ENCODE measurements around the gene KIFC1. TPM values are rescaled to one million over a fixed set of nuclear protein-coding genes. Genes with fewer than 3 reads are reported as not detected.
A peak's percentile ranks its signal among the peaks of the same experiment; 100 is the strongest.
"Not testable (repeated sequence)": the region's sequence is repeated elsewhere in the genome, so short reads cannot be mapped to it uniquely, and the experiment has no call there.

KIFC1 gene, protein sequence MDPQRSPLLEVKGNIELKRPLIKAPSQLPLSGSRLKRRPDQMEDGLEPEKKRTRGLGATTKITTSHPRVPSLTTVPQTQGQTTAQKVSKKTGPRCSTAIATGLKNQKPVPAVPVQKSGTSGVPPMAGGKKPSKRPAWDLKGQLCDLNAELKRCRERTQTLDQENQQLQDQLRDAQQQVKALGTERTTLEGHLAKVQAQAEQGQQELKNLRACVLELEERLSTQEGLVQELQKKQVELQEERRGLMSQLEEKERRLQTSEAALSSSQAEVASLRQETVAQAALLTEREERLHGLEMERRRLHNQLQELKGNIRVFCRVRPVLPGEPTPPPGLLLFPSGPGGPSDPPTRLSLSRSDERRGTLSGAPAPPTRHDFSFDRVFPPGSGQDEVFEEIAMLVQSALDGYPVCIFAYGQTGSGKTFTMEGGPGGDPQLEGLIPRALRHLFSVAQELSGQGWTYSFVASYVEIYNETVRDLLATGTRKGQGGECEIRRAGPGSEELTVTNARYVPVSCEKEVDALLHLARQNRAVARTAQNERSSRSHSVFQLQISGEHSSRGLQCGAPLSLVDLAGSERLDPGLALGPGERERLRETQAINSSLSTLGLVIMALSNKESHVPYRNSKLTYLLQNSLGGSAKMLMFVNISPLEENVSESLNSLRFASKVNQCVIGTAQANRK
- polyA plus RNA-seq (2012; ENCODE audit: low read depth, missing spikeins): 29.0 TPM

DNA sequence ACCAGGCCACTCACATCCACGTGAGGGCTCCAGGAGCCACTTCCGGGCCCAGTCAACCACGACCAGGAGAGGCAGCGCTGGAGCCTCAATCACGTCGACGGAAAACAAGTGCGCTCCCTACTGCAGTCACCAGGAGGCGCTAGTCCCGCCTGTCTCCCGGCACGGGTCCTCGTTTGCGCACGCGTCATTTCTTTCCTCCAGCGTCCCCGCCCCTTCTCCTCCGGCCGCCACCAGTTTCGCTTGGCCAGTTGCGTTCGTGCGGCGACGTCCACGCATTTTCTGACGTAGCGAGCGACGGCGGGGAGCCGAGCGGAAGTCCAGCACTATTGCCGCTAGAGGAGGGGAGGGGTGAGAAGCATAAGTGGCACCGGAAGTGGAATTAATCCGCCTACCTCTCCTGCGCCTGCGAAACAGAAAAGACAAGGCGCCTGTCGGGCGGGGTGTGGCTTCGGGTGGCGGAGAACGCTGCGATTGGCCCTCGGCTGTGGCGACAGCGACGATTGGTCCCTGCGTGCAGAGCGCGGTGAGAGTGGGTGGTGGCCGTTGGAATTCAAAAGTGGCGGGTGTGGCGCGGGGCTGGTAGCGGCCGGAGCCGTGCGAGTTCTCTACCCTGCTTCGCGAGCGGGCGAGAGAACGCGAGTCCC, at the start of gene KIFC1:
KIFC1 (plus strand) TSS at position 546 of the 644 bp plus-strand sequence. CDS start 163 bp downstream, outside the sequence.
- FAIRE-seq (peak; percentile 99), DNase-seq (ENCODE audit: insufficient read length, low spot score) (peak; percentile 95)
- TF ChIP-seq POLR2A (IDR thresholded peaks at IDR 0.05; ENCODE audit: low read depth, low read length): no peak
- peak; percentile 67 for TF ChIP-seq POU2F2 (IDR thresholded peaks at IDR 0.05; ENCODE audit: low read depth, low read length)
- no peak; the same call in 1 of the 2 replicates for TF ChIP-seq POLR2AphosphoS5 (IDR thresholded peaks at IDR 0.05; ENCODE audit: low read depth, low read length)
- peak; percentile 71 for TF ChIP-seq SPI1 (IDR thresholded peaks at IDR 0.05; ENCODE audit: low read depth, low read length)
- 0 out of 2 replicates have a peak, but pooled peaks have one; percentile 19 for TF ChIP-seq TAF1 (IDR thresholded peaks at IDR 0.05; ENCODE audit: low read depth, low read length)
- TF ChIP-seq PAX5 (IDR thresholded peaks at IDR 0.05; ENCODE audit: insufficient read depth, low read length, severe bottlenecking): peak; percentile 86

DNA sequence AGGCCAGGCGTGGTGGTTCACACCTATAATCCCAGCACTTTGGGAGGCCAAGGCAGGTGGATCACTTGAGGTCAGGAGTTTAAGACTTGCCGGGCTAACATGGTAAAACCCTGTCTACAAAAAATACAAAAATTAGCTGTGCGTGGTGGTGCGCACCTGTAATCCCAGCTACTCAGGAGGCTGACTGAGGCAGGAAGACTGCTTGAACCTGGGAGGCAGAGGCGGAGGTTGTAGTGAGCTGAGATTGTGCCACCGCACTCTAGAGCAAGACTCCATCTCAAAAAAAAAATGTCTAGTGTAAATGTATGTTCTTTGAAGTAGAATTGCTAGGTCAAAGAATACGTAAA, 48.0 kb upstream of the KIFC1 start:
- not testable (repeated sequence) for FAIRE-seq; DNase-seq (ENCODE audit: insufficient read length, low spot score)

DNA sequence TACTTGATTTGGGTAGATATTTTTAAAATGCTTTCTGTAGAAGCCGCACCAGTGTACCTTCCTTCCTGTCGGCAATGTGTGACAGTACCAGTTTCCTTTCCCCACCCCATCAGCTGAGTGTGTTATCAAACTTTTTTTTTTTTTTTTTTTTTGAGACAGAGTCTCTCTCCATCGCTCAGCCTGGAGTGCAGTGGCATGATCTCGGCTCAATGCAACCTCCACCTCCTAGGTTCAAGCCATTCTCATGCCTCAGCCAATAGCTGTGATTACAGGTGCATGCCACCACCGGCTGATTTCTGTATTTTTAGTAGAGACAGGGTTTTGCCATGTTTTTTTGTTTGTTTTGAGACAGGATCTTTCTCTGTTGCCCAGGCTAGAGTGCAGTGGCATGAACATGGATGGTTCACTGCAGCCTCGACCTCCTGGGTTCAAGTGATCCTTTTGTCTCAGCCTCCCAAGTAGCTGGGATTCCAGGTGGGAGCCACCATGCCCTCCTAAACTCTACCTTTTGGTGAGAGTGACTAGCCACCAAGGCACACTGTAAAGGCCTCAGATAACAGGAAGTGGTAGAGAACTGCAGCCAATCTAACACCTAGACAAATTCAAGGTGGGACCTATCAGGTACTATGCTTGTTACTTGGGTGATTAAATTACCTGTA, 47.5 kb upstream of the KIFC1 start:
- TF ChIP-seq SPI1 (IDR thresholded peaks at IDR 0.05; ENCODE audit: low read depth, low read length) (peak; percentile 62), POLR2AphosphoS5 (IDR thresholded peaks at IDR 0.05; ENCODE audit: low read depth, low read length) (no peak)
- no peak for DNase-seq (ENCODE audit: insufficient read length, low spot score)
- FAIRE-seq: no peak

DNA sequence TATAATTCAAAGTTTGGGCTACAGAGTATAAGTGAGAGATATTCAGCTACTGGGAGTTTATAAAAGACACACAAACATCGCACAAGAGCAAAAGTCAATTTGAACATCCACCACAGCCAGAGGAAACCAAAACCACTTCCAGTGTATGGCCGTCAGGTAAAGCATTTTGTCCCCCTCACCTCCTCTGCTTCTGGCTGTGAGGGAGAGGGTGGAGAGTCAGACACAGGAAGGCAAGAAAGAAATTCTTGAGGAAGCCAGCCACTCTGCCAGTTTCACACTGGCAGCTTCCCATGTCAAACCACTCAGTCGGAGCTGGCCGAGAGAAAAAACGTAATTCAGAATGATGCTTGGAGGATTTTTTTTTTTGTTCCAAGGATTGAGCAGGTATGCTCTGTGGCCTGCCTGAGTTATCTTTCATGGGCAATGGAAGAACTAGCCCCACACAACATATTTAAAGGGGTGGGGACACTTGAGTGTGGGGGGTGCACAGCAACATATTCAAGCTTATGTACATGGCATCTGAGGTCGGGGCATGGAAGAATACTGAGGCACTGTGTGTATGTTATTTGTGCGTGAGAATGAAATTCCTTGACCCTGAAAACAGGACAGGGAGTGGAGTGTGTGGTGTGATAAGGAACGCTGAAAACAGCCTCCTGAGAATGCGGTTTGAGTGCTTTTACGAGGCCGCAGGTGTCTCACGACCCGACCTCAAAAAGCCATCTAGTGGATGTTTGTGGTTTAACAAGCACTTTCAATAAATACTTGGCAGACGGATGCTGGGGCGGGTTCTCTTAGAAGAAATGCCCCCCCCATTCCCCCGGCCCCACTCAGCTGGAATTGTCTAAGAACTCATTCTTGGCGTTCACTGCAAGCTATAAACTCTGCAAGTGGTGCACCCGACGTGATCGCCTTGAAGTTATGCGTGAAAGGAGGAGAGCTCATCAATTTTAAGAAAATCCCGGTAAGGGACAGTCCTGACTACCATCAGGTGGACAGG, 46.6 kb upstream of the KIFC1 start:
- peak; percentile 23 for FAIRE-seq

DNA sequence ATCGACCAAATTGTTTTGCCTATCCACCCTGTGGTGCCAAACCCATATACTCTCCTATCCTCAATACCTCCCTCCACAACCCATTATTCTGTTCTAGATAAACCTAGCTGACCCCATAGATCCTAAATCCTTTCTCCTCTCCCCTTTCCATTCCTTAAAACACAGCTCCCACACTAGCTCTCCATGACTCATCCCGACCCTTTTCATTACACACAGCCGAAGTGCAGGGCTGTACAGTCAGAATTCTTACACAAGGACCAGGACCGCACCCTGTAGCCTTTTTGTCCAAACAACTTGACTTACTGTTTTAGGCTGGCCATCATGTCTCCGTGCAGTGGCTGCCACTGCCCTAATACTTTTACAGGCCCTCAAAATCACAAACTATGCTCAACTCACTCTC, 44.7 kb upstream of the KIFC1 start:
- not testable (repeated sequence) for DNase-seq (ENCODE audit: insufficient read length, low spot score); FAIRE-seq

More for the DNA sequence above, 46.6 kb upstream of the KIFC1 start:
- peak; percentile 35 for DNase-seq (ENCODE audit: insufficient read length, low spot score)
- TF ChIP-seq TAF1 (IDR thresholded peaks at IDR 0.05; ENCODE audit: low read depth, low read length) (no peak), POU2F2 (IDR thresholded peaks at IDR 0.05; ENCODE audit: low read depth, low read length) (no peak), PAX5 (IDR thresholded peaks at IDR 0.05; ENCODE audit: insufficient read depth, low read length, severe bottlenecking) (no peak), SPI1 (IDR thresholded peaks at IDR 0.05; ENCODE audit: low read depth, low read length) (no peak), POLR2A (IDR thresholded peaks at IDR 0.05; ENCODE audit: low read depth, low read length) (no peak), POLR2AphosphoS5 (IDR thresholded peaks at IDR 0.05; ENCODE audit: low read depth, low read length) (no peak)

DNA sequence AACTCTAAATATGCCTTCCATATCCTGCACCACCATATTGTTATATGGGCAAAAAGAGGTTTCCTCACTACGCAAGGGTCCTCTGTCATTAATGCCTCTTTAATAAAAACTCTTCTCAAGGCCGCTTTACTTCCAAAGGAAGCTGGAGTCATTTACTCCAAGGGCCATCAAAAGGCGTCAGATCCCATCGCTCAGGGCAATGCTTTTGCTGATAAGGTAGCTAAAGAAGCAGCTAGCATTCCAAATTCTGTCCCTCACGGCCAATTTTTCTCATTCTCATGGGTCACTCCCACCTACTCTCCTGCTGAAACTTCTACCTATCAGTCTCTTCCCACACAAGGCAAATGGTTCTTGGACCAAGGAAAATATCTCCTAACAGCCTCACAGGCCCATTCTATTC, 43.8 kb upstream of the KIFC1 start:
- FAIRE-seq: no peak
- no peak for DNase-seq (ENCODE audit: insufficient read length, low spot score)
- TF ChIP-seq TAF1 (IDR thresholded peaks at IDR 0.05; ENCODE audit: low read depth, low read length) (no peak), POU2F2 (IDR thresholded peaks at IDR 0.05; ENCODE audit: low read depth, low read length) (no peak), POLR2A (IDR thresholded peaks at IDR 0.05; ENCODE audit: low read depth, low read length) (no peak), PAX5 (IDR thresholded peaks at IDR 0.05; ENCODE audit: insufficient read depth, low read length, severe bottlenecking) (no peak), POLR2AphosphoS5 (IDR thresholded peaks at IDR 0.05; ENCODE audit: low read depth, low read length) (no peak), SPI1 (IDR thresholded peaks at IDR 0.05; ENCODE audit: low read depth, low read length) (no peak)

DNA sequence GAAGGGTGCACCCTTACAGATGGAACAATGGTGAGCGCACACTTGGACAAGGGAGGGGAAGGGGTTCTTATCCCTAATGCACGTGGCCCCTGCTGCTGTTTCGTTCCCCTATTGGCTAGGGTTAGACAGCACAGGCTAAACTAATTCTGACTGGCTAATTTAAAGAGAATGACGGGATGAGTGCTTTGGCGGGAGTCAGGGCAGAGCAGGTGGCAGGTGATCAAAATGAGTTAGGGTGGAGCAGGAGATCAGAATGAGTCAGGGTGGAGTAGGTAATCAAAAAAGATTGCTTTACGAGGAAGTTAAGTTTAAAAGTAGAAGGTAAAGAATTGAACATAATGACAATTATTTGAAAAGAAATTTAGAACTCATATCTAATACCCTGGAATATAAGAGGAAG, 35.8 kb upstream of the KIFC1 start:
- not testable (repeated sequence) for DNase-seq (ENCODE audit: insufficient read length, low spot score); FAIRE-seq

DNA sequence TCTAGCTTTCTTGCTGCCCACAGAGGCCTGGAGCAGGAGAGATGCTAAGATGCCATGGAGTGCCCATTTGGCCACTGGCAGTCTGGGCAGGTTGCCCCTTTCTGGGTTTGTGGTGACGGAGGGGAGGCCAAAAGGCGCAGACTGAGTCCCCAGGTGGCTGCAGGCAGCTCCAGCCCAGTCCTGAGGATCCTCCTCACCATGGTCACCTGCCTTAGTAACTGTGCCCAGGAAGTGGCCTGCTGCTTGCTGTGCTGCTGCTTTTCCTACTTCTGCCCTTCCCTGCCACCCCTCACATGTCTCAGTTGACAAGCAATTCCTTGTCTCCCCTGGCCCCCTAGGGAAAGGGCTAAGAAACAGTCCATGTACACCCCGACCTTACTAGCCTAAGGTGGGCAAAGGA, 35.3 kb upstream of the KIFC1 start:
- no peak for FAIRE-seq
- TF ChIP-seq POLR2A (IDR thresholded peaks at IDR 0.05; ENCODE audit: low read depth, low read length): no peak
- no peak for TF ChIP-seq TAF1 (IDR thresholded peaks at IDR 0.05; ENCODE audit: low read depth, low read length)

DNA sequence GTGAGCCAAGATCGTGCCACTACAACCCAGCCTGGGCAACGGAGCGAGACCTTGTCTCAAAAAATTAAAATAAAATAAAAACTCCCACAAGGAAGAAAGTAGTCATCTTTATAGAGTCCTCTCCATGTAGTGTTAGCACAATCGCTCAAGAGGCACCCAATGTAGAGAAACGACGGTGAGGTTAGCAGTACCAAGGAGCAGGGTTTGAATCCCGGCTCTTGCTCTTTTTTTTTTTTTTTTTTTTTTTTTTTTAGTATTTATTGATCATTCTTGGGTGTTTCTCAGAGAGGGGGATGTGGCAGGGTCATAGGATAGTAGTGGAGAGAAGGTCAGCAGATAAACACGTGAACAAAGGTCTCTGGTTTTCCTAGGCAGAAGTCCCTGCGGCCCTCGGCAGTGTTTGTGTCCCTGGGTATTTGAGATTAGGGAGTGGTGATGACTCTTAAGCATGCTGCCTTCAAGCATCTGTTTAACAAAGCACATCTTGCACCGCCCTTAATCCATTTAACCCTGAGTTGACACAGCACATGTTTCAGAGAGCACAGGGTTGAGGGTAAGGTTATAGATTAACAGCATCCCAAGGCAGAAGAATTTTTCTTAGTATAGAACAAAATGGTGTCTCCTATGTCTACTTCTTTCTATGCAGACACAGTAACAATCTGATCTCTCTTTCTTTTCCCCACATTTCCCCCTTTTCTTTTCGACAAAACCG, 34.3 kb upstream of the KIFC1 start:
- FAIRE-seq; DNase-seq (ENCODE audit: insufficient read length, low spot score): not testable (repeated sequence)

More for the DNA sequence above, 35.3 kb upstream of the KIFC1 start:
- no peak for DNase-seq (ENCODE audit: insufficient read length, low spot score)
